Jurkat, Clone E6-1 (cell line): ENCODE results near the gene FAT3.

Experiments
- DNase-seq: peaks from one replicate; pipeline ENCODE4 v3.0.0-alpha.2; 2011; ENCODE audit warnings: low read depth, low spot score
- H3K4me3 ChIP-seq: 2 replicates; pipeline ENCODE4 v1.5.1; 2011; ENCODE audit warnings: mild to moderate bottlenecking, low read length, control low read depth, moderate library complexity

FAT3 gene

DNA sequence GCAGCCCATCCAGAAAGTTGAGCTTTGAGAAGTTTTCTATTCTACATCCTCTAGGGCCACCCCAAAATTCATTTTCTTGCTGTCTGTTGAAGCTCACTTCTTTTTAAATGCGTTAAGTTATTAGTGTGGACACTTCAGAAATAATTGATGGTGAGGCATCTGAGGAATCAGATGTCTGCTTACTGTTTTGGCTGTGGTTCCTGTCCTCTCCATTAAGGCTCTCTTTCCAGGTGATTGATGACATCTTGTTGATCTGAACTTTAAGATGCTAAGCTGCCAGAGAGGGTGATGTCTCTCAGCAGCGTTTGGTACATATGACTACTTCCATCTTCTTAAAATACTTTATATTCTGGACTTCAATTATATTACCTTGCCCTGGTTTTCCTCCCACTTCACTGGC, 45.2 kb downstream of the FAT3 start:
- no peak for DNase-seq
- no peak overlapping the region for H3K4me3 ChIP-seq

DNA sequence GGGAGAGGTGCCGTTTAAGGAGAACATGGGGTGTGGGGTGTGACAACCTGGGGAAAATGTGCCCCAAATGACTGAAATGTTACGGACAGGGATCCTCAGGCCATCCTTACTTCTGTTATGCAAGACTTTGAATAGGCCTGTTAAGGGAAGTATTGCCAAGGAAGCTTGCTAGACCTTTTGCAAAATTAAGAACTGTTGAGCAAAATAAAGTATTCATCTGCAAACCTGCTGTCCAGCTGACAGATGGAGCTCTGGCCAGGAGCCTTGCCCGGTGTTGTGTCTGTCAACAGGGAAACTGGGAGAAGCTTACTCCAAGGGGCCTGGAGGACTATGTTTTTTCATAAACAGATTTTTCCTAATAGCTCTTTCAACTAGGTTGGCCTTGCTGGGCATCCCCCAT, 48.0 kb downstream of the FAT3 start:
- no peak overlapping the region for H3K4me3 ChIP-seq
- no peak for DNase-seq
